ENCODE data around the gene MAGEA4. TPM values are rescaled to one million over a fixed set of nuclear protein-coding genes. Genes with fewer than 3 reads are reported as not detected.

MAGEA4 gene
- total and polyA plus RNA-seq, 2 of the 8 experiments (the other 6 are each of a cell fraction or from before 2014, with no cell fraction given): 0.45 to 0.67 TPM

DNA sequence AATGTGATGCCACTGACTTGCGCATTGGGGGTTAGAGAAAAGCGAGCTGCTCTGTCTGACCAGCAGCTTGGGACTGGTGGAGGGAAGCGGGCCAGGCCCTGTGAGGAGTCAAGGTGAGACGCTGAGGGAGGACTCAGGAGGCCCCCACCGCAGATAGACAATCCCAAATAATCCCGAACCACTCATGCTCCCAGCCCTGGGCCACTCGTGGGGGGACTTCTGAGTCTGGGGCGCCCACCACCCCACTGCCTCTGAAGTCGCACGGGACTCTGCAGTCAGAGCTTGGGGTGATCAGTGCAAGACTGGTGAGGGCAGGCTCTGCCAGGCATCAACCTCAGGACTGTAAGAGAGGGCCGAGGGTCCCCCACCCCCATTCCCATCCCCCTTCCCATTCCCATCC lies 6.9 kb downstream of the MAGEA4 start (continued):
- TF ChIP-seq CHD1 (IDR thresholded peaks at IDR 0.05; ENCODE audit: low read depth, low read length) (no peak), TEAD4 (IDR thresholded peaks at IDR 0.05; ENCODE audit: low read depth, low read length) (no peak), RXRA (IDR thresholded peaks at IDR 0.05; ENCODE audit: insufficient read depth, low read depth, low read length) (no peak), GTF2F1 (IDR thresholded peaks at IDR 0.05; ENCODE audit: borderline replicate concordance, low read depth, low read length) (no peak), RBBP5 (IDR thresholded peaks at IDR 0.05; ENCODE audit: borderline replicate concordance, low read depth, low read length) (no peak)
